Jurkat, Clone E6-1 (cell line): ENCODE measurements around the gene SYTL5.

Experiments
- DNase-seq: peaks from one replicate; pipeline ENCODE4 v3.0.0-alpha.2; 2011; ENCODE audit warnings: low read depth, low spot score
- H3K4me3 ChIP-seq: 2 replicates; pipeline ENCODE4 v1.5.1; 2011; ENCODE audit warnings: mild to moderate bottlenecking, low read length, control low read depth, moderate library complexity

Gene SYTL5

GRCh38 chrX:38178396-38178795, 172.0 kb downstream of the SYTL5 start:
- H3K4me3 ChIP-seq, result no peak overlapping the region
- no peak for DNase-seq
